Calu3 (cell line): ENCODE measurements around the gene FCGR2B. TPM values are rescaled to one million over a fixed set of nuclear protein-coding genes. Genes with fewer than 3 reads are reported as not detected.
A peak's percentile ranks its signal among the peaks of the same experiment; 100 is the strongest.
"Not testable (repeated sequence)": the region's sequence is repeated elsewhere in the genome, so short reads cannot be mapped to it uniquely, and the experiment has no call there.

Experiments
- BruUV-seq: library from RNA; stranded (reverse); fragments of 400-500 nt; replicated peaks from 2 replicates; lab custom pipeline; 2021; lab: Mats Ljungman, UMichigan
- CTCF ChIA-PET: fragments of 300-600 bp; sonication (Branson Sonifier 250); formaldehyde crosslinking; loops from one replicate; lab custom pipeline; 2022; ENCODE audit warnings: antibody characterized with exemption; lab: Charles Lee
- DNase-seq: peaks from one replicate; pipeline ENCODE4 v3.0.0; 2022
- H3K27ac Mint-ChIP-seq: one replicate; pipeline ENCODE4 v1.8.0; 2022; ENCODE audit warnings: mixed read lengths; ENCODE audit not compliant: unreplicated experiment
- H3K27me3 Mint-ChIP-seq: one replicate; pipeline ENCODE4 v1.8.0; 2022; ENCODE audit warnings: mixed read lengths; ENCODE audit not compliant: unreplicated experiment
- H3K36me3 Mint-ChIP-seq: one replicate; pipeline ENCODE4 v1.8.0; 2022; ENCODE audit warnings: mild to moderate bottlenecking, moderate library complexity, mixed read lengths; ENCODE audit not compliant: insufficient read depth, unreplicated experiment
- H3K4me1 Mint-ChIP-seq: one replicate; pipeline ENCODE4 v1.8.0; 2022; ENCODE audit warnings: mild to moderate bottlenecking, low read depth, mixed read lengths; ENCODE audit not compliant: unreplicated experiment
- H3K4me3 Mint-ChIP-seq: one replicate; pipeline ENCODE4 v1.8.0; 2022; ENCODE audit warnings: mild to moderate bottlenecking, low read depth, moderate library complexity, mixed read lengths; ENCODE audit not compliant: unreplicated experiment
- H3K9me3 Mint-ChIP-seq: one replicate; pipeline ENCODE4 v1.8.0; 2022; ENCODE audit warnings: low read depth, mixed read lengths; ENCODE audit not compliant: unreplicated experiment
- CTCF ChIP-seq: fragments of 200-600 bp; IDR thresholded peaks from one replicate; pipeline ENCODE4 v1.8.0; 2022; ENCODE audit warnings: antibody characterized with exemption; ENCODE audit not compliant: unreplicated experiment
- intact Hi-C: fragments of 100-400 bp; cut with micrococcal nuclease; formaldehyde crosslinking; loops from one replicate; pipeline ENCODE4 v1.10.0; 2022; ENCODE audit not compliant: unreplicated experiment
- total RNA-seq: library from RNA; stranded (reverse); gene quantifications from 2 replicates; pipeline ENCODE4 v1.2.3, GENCODE V29; 2022

The FCGR2B gene
- total RNA-seq, 1 experiment from 2014 or later, result not detected

GRCh38 chr1:161642697-161643096 is 20.2 kb upstream of the FCGR2B start:
- H3K36me3 Mint-ChIP-seq, H3K4me3 Mint-ChIP-seq, BruUV-seq, H3K27ac Mint-ChIP-seq, H3K4me1 Mint-ChIP-seq, CTCF ChIA-PET, DNase-seq, H3K9me3 Mint-ChIP-seq: not testable (repeated sequence)
- intact Hi-C loops, result loop anchor here (10.0 kb wide), 1 partner anchor 68 kb away; no protein-coding TSS in a partner anchor
- peaks cover 20% of the 10 kb centered on the region for H3K27me3 Mint-ChIP-seq

DNA sequence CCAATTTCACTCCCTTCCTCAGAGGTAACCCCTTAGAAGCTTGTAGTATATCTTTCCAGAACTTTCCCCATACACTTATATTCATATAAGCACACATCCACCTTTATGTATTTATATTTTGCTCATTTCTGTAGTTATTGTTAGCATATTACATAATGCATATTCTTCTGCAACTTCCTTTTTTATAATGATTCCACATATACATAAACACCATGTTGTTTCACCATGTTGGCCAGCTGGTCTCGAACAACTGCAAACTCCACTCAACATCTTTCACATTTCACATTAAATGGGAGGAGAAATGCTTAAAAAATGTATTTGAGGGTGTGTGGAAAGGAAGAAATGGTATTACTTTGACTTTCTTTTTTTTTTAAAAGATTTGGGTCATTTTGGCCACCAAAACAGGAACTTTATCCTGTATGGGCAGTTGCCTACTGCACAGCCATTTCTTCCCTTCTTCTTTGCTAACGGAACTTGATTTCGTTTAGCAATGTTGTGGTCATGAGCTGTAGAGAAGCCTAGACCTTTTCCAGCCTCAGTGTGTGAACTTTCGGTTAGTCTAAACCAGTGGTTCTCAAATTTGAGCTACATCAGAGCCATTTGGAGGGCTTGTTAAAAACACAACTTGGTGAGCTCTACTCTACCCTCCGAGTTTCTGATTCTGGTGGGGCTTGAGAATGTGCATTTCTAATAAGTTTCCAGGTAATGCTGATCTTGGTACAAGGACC is 19.3 kb upstream of the FCGR2B start:
- intact Hi-C loops, result loop anchor here (10.0 kb wide), 1 partner anchor 69 kb away; no protein-coding TSS in a partner anchor
- H3K36me3 Mint-ChIP-seq, H3K4me1 Mint-ChIP-seq, H3K9me3 Mint-ChIP-seq, CTCF ChIA-PET, DNase-seq, H3K4me3 Mint-ChIP-seq, H3K27ac Mint-ChIP-seq, BruUV-seq: not testable (repeated sequence)
- peaks cover 20% of the 10 kb centered on the region for H3K27me3 Mint-ChIP-seq

DNA sequence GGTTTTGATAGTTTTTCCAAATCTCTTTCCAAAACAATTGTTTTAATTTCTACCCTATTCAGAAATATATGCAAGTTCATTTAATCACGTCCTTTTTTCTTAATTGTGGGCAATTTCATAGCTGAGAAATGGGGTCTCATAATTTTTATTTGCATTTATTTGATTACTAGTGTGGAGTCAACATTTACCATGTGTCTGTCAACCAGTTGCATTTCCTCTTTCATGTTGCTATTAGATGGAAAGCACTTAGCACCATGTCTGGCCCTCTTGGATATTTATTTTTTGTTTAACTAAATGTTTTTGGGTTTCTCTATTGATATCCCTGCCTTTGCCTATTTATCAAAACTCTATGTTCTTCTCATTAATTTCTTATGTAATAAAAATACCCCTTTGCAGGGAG is 18.1 kb upstream of the FCGR2B start:
- BruUV-seq, DNase-seq, H3K27ac Mint-ChIP-seq, H3K4me1 Mint-ChIP-seq, H3K36me3 Mint-ChIP-seq, H3K4me3 Mint-ChIP-seq, H3K9me3 Mint-ChIP-seq, CTCF ChIA-PET: not testable (repeated sequence)
- intact Hi-C loops, result loop anchor here (10.0 kb wide), 1 partner anchor 70 kb away; no protein-coding TSS in a partner anchor
- peaks cover 20% of the 10 kb centered on the region for H3K27me3 Mint-ChIP-seq

GRCh38 chr1:161647507-161648360 is 15.2 kb upstream of the FCGR2B start:
- peak overlapping the region; percentile 14 for H3K27ac Mint-ChIP-seq
- H3K9me3 Mint-ChIP-seq, H3K4me1 Mint-ChIP-seq, H3K4me3 Mint-ChIP-seq, H3K36me3 Mint-ChIP-seq, BruUV-seq: not testable (repeated sequence)
- peak; percentile 10 for DNase-seq
- CTCF ChIA-PET, result interaction anchor here (0.7 to 1.0 kb wide), 3 partner anchors 91 to 389 kb away, joined by 3 to 10 read pairs (median 3); no protein-coding TSS in a partner anchor
- peaks cover 20% of the 10 kb centered on the region for H3K27me3 Mint-ChIP-seq
- intact Hi-C loops, result loop anchor here (1.0 to 10.0 kb wide), 2 partner anchors 73 to 94 kb away; no protein-coding TSS in a partner anchor
- peak; percentile 43 for TF ChIP-seq CTCF

DNA sequence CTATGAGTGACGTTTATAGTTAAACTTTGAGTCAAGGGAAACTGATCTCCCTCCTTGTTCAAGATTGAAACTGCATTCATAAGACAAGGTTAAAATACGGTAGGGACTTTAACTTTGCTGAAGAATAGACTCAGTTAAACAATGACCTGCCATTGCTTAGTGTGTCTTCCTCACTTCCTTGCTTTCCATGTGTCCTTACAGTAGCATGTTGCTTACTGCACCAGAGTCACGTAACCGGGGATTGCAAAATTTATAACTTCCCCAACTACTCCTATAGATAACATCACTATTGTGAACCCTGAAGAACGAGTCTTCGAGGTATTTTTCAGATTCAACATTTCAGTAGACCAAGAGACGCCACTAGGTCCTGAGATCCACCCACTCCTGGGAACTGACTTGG is 9.4 kb upstream of the FCGR2B start:
- intact Hi-C loops, H3K9me3 Mint-ChIP-seq, CTCF ChIA-PET, H3K27ac Mint-ChIP-seq, DNase-seq, BruUV-seq, H3K27me3 Mint-ChIP-seq, H3K36me3 Mint-ChIP-seq, H3K4me3 Mint-ChIP-seq, H3K4me1 Mint-ChIP-seq: not testable (repeated sequence)

DNA sequence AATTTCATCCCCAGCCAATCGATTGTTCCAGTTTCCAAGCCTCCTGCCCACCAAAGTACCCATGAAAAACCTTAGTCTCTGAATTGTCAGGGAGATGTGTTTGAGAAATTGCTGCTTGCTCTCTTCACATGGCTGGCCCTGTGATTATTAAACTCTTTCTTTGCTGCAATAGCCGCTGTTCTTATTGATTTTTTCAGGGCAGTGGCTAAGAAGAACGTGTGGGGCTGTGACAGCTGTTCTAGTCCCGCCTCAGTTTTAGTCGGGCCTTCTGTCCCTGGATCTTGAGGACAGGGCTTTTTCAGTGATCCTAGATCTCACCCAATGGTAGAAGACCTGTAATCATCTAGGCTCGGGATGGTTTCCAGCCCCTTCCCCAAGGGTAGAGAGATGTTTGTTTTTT is 9.0 kb upstream of the FCGR2B start:
- BruUV-seq, intact Hi-C loops, CTCF ChIA-PET: not testable (repeated sequence)

GRCh38 chr1:161658524-161658923 is 4.4 kb upstream of the FCGR2B start:
- H3K4me3 Mint-ChIP-seq, H3K27ac Mint-ChIP-seq, CTCF ChIA-PET, H3K4me1 Mint-ChIP-seq, BruUV-seq, H3K36me3 Mint-ChIP-seq, intact Hi-C loops, DNase-seq, H3K9me3 Mint-ChIP-seq, H3K27me3 Mint-ChIP-seq: not testable (repeated sequence)

More for the DNA sequence above, 9.0 kb upstream of the FCGR2B start:
- not testable (repeated sequence) for DNase-seq, H3K9me3 Mint-ChIP-seq, H3K27me3 Mint-ChIP-seq, H3K4me3 Mint-ChIP-seq, H3K36me3 Mint-ChIP-seq, H3K27ac Mint-ChIP-seq, H3K4me1 Mint-ChIP-seq

DNA sequence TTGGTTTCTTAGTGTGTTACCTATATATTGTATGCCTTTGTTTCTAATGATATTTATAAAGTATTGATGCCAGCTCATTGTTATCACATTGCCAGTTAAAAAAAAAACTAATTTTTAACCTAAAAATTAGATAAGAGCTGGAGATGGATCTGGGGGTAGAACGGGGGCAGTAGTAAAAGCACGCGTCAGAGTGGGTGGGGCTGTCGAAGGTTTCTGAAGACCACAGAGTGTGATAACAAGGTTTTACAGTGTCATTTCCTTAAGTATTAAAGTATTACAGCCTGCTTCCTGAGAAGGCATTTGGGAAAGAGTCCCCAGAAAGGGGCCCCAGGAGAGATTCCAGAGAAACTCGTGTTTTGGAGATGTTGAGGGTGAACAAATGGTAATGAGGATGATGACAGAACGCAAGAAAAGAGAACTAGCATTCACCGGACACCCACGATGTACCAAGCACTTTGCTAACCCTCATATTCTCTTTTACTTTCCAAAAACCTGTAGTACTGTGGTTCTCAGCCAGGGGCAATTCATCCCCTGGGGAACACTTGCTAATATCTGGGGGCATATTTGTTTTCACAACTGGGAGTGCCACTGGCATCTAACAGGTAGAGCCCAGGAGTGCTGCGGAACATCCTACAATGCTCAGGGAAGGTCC is 1.2 kb upstream of the FCGR2B start:
- not testable (repeated sequence) for DNase-seq, H3K27ac Mint-ChIP-seq, H3K9me3 Mint-ChIP-seq

More for the DNA sequence above, 1.2 kb upstream of the FCGR2B start:
- BruUV-seq, H3K36me3 Mint-ChIP-seq, H3K4me3 Mint-ChIP-seq, CTCF ChIA-PET, H3K4me1 Mint-ChIP-seq, H3K27me3 Mint-ChIP-seq, intact Hi-C loops: not testable (repeated sequence)
